H9 (cell line): ENCODE measurements around the gene RMI1. TPM values are rescaled to one million over a fixed set of nuclear protein-coding genes. Genes with fewer than 3 reads are reported as not detected.

Experiments used
- DNase-seq: peaks from one replicate; pipeline ENCODE4 v3.0.0-alpha.2; 2017
- H2AFZ ChIP-seq: one replicate; pipeline ENCODE4 v1.6.1; 2013; ENCODE audit warnings: mild to moderate bottlenecking, low read length, control low read depth, moderate library complexity
- H2AK5ac ChIP-seq: 2 replicates; pipeline ENCODE4 v1.6.1; 2013; ENCODE audit warnings: low read length, control low read depth, mixed read lengths; ENCODE audit not compliant: insufficient read length
- H2BK120ac ChIP-seq: one replicate; pipeline ENCODE4 v1.6.1; 2013; ENCODE audit warnings: low read depth, mild to moderate bottlenecking, low read length, control low read depth, inconsistent platforms; ENCODE audit not compliant: poor library complexity, severe bottlenecking
- H2BK12ac ChIP-seq: 2 replicates; pipeline ENCODE4 v1.6.1; 2013; ENCODE audit warnings: low read length, control low read depth, mixed read lengths, low read depth; ENCODE audit not compliant: insufficient read length
- H2BK15ac ChIP-seq: 2 replicates; pipeline ENCODE4 v1.6.1; 2013; ENCODE audit warnings: low read depth, low read length, control low read depth
- H2BK20ac ChIP-seq: one replicate; pipeline ENCODE4 v1.6.1; 2013; ENCODE audit warnings: low read depth, mild to moderate bottlenecking, low read length, control low read depth, inconsistent platforms; ENCODE audit not compliant: poor library complexity, severe bottlenecking
- H2BK5ac ChIP-seq: 2 replicates; pipeline ENCODE4 v1.6.1; 2013; ENCODE audit warnings: low read length, control low read depth, mixed read lengths; ENCODE audit not compliant: insufficient read length
- H3K14ac ChIP-seq: 2 replicates; pipeline ENCODE4 v1.6.1; 2013; ENCODE audit warnings: low read length, control low read depth; ENCODE audit not compliant: insufficient read depth
- H3K18ac ChIP-seq: 2 replicates; pipeline ENCODE4 v1.6.1; 2013; ENCODE audit warnings: low read depth, mild to moderate bottlenecking, mixed read lengths, low read length, control low read depth; ENCODE audit not compliant: insufficient read length
- H3K23ac ChIP-seq: 2 replicates; pipeline ENCODE4 v1.6.1; 2013; ENCODE audit warnings: low read length, control low read depth, mixed read lengths, low read depth; ENCODE audit not compliant: insufficient read length
- H3K23me2 ChIP-seq: 2 replicates; pipeline ENCODE4 v1.6.1; 2013; ENCODE audit warnings: low read depth, mild to moderate bottlenecking, mixed read lengths, low read length, control low read depth; ENCODE audit not compliant: insufficient read length, poor library complexity, severe bottlenecking
- H3K27ac ChIP-seq: 2 replicates; pipeline ENCODE4 v1.5.1; 2013; ENCODE audit warnings: low read length, control low read depth, mixed read lengths, low read depth; ENCODE audit not compliant: insufficient read length
- H3K27me3 ChIP-seq: 2 replicates; pipeline ENCODE4 v1.6.1; 2013; ENCODE audit warnings: low read length, control low read depth, inconsistent platforms; ENCODE audit not compliant: insufficient read depth
- H3K4ac ChIP-seq: 2 replicates; pipeline ENCODE4 v1.6.1; 2013; ENCODE audit warnings: low read depth, mild to moderate bottlenecking, control low read depth, inconsistent platforms, low read length, moderate library complexity
- H3K4me1 ChIP-seq: 2 replicates; pipeline ENCODE4 v1.6.1; 2013; ENCODE audit warnings: low read length, control low read depth, inconsistent platforms; ENCODE audit not compliant: insufficient read depth
- H3K4me2 ChIP-seq: 2 replicates; pipeline ENCODE4 v1.6.1; 2013; ENCODE audit warnings: low read length, control low read depth, mixed read lengths; ENCODE audit not compliant: insufficient read length, insufficient read depth
- H3K56ac ChIP-seq: 2 replicates; pipeline ENCODE4 v1.6.1; 2013; ENCODE audit warnings: low read depth, mild to moderate bottlenecking, mixed read lengths, low read length, control low read depth; ENCODE audit not compliant: insufficient read length
- H3K79me1 ChIP-seq: 2 replicates; pipeline ENCODE4 v1.6.1; 2013; ENCODE audit warnings: low read depth, mild to moderate bottlenecking, moderate library complexity, low read length, control low read depth, inconsistent platforms; ENCODE audit not compliant: insufficient read depth, poor library complexity, severe bottlenecking
- H3K79me2 ChIP-seq: 2 replicates; pipeline ENCODE4 v1.6.1; 2013; ENCODE audit warnings: low read length, control low read depth, inconsistent platforms; ENCODE audit not compliant: insufficient read depth
- H3K9ac ChIP-seq: 2 replicates; pipeline ENCODE4 v1.6.1; 2013; ENCODE audit warnings: low read length, control low read depth, mixed read lengths; ENCODE audit not compliant: insufficient read length; ENCODE audit errors: extremely low read depth
- H3K9me3 ChIP-seq: one replicate; pipeline ENCODE4 v1.6.1; 2013; ENCODE audit warnings: low read depth, low read length, inconsistent platforms; ENCODE audit not compliant: control insufficient read depth
- H3T11ph ChIP-seq: one replicate; pipeline ENCODE4 v1.6.1; 2013; ENCODE audit warnings: mild to moderate bottlenecking, low read length, control low read depth, inconsistent platforms
- H4K20me1 ChIP-seq: one replicate; pipeline ENCODE4 v1.6.1; 2013; ENCODE audit not compliant: control insufficient read depth, insufficient read length, insufficient read depth
- H4K5ac ChIP-seq: 2 replicates; pipeline ENCODE4 v1.6.1; 2013; ENCODE audit warnings: low read depth, mild to moderate bottlenecking, mixed read lengths, low read length, control low read depth; ENCODE audit not compliant: insufficient read length
- H4K8ac ChIP-seq: replicated peaks from 2 replicates; pipeline ENCODE4 v1.6.1; 2013; ENCODE audit warnings: low read length, control low read depth, mixed read lengths, low read depth; ENCODE audit not compliant: insufficient read length
- H4K91ac ChIP-seq: 2 replicates; pipeline ENCODE4 v1.6.1; 2013; ENCODE audit warnings: low read depth, mild to moderate bottlenecking, moderate library complexity, mixed read lengths, low read length, control low read depth; ENCODE audit not compliant: insufficient read length
- H3K27ac Mint-ChIP-seq, 3 experiments: 2 replicates in 2 of 3; 3 replicates in 1 of 3; pipeline ENCODE4 v1.8.0; 2020 to 2021; ENCODE audit warnings: mixed read lengths in 3 of 3, mild to moderate bottlenecking in 1 of 3, moderate library complexity in 1 of 3
- H3K27me3 Mint-ChIP-seq: 2 replicates; pipeline ENCODE4 v1.8.0; 2021; ENCODE audit warnings: low read depth, mild to moderate bottlenecking, moderate library complexity, mixed read lengths
- H3K36me3 Mint-ChIP-seq, 3 experiments: 2 replicates in 2 of 3; 3 replicates in 1 of 3; pipeline ENCODE4 v1.8.0; 2020 to 2021; ENCODE audit warnings: low read depth in 3 of 3, mixed read lengths in 3 of 3; ENCODE audit not compliant: insufficient read depth in 1 of 3
- H3K4me1 Mint-ChIP-seq, 2 experiments: 2 replicates each; pipeline ENCODE4 v1.8.0; 2020; ENCODE audit warnings: mixed read lengths in 2 of 2
- H3K4me3 Mint-ChIP-seq, 2 experiments: 2 replicates in 1 of 2; 3 replicates in 1 of 2; pipeline ENCODE4 v1.8.0; 2020 to 2021; ENCODE audit warnings: mild to moderate bottlenecking in 2 of 2, mixed read lengths in 2 of 2, moderate library complexity in 1 of 2
- H3K9me3 Mint-ChIP-seq, 2 experiments: 2 replicates in 1 of 2; 3 replicates in 1 of 2; pipeline ENCODE4 v1.8.0; 2020; ENCODE audit warnings: mild to moderate bottlenecking in 2 of 2, mixed read lengths in 2 of 2, moderate library complexity in 1 of 2
- WGBS: extraction: QIAGEN DNeasy Blood & Tissue Kit; methylation state at CpG from one replicate; pipeline ENCODE4 v1.1.7; 2013; ENCODE audit warnings: missing lambda C conversion rate, low lambda C conversion rate, mixed read lengths; ENCODE audit not compliant: insufficient read length; ENCODE audit errors: extremely low coverage; 5-methylcytosine and 5-hydroxymethylcytosine counted together
- total RNA-seq: library from RNA; stranded (reverse); gene quantifications from 2 replicates; pipeline ENCODE4 v1.2.1, GENCODE V29; 2021
- TF ChIP-seq, protein P1 (sequence below): fragments of 200-600 bp; sonication (generic); conservative IDR thresholded peaks from 3 replicates; pipeline ENCODE4 v1.8.0; 2021; ENCODE audit warnings: antibody characterized with exemption, mild to moderate bottlenecking

The RMI1 gene
- total RNA-seq, 1 experiment from 2014 or later, result 22.4 TPM

DNA sequence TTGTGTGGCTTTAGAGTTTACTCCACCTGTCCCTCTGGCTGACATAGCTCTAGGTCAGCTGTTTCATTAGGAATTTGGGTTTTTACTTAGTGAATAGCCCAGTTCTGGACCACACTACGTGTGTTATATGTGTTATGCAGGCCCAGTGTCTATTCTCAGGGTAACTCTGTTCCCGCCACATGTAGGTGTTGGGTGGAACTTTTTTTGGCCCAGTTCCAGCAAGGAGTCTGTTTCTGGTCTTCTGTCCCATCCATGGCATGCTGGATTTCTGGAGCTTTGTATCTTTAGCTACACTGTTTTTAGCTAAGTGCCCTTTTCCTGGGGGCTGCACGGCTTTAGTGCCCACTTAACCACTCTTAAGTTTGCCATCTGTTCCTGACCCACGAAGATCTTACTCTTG lies 15.5 kb downstream of the RMI1 start:
- H2AK5ac ChIP-seq, result no peak overlapping the region
- no peaks in the 10 kb centered on the region for H3K27me3 ChIP-seq
- no peak overlapping the region for H3K4me2 ChIP-seq
- no peak overlapping the region for H2BK120ac ChIP-seq
- no peak overlapping the region for H2BK12ac ChIP-seq
- no peak overlapping the region for H2BK20ac ChIP-seq
- H3K23ac ChIP-seq, result no peak overlapping the region
- H3T11ph ChIP-seq, result no peak overlapping the region
- no peak overlapping the region for H4K5ac ChIP-seq
- peaks cover 10% of the 10 kb centered on the region; the same call in 1 of the 2 replicates for H3K79me2 ChIP-seq
- H3K79me1 ChIP-seq, result peaks cover 4% of the 10 kb centered on the region
- H3K27ac Mint-ChIP-seq, result no peak overlapping the region
- H3K4me1 ChIP-seq, result no peaks in the 10 kb centered on the region
- peaks cover 3 to 15% (median 4%) of the 10 kb centered on the region in 3 experiments; a peak in 6 of 7 replicates for H3K36me3 Mint-ChIP-seq
- H3K4me1 Mint-ChIP-seq, result peaks cover 1 to 5% of the 10 kb centered on the region in 2 experiments; a peak in 1 of 4 replicates
- H3K9ac ChIP-seq, result no peak overlapping the region
- no peak overlapping the region for H3K4me3 Mint-ChIP-seq
- H3K9me3 ChIP-seq, result no peaks in the 10 kb centered on the region
- H3K14ac ChIP-seq, result no peak overlapping the region
- no peak overlapping the region for H4K91ac ChIP-seq
- no peak overlapping the region for H2BK15ac ChIP-seq
- no peak for DNase-seq
- H3K56ac ChIP-seq, result no peak overlapping the region
- no peak overlapping the region for H2AFZ ChIP-seq
- H3K9me3 Mint-ChIP-seq, result no peaks in the 10 kb centered on the region
- no peak overlapping the region for H3K18ac ChIP-seq
- no peak overlapping the region for H4K8ac ChIP-seq
- no peaks in the 10 kb centered on the region for H4K20me1 ChIP-seq
- no peak overlapping the region for H3K4ac ChIP-seq
- no peaks in the 10 kb centered on the region for H3K23me2 ChIP-seq
- no peaks in the 10 kb centered on the region for H3K27me3 Mint-ChIP-seq
- H2BK5ac ChIP-seq, result no peak overlapping the region
- TF ChIP-seq, protein P1, sequence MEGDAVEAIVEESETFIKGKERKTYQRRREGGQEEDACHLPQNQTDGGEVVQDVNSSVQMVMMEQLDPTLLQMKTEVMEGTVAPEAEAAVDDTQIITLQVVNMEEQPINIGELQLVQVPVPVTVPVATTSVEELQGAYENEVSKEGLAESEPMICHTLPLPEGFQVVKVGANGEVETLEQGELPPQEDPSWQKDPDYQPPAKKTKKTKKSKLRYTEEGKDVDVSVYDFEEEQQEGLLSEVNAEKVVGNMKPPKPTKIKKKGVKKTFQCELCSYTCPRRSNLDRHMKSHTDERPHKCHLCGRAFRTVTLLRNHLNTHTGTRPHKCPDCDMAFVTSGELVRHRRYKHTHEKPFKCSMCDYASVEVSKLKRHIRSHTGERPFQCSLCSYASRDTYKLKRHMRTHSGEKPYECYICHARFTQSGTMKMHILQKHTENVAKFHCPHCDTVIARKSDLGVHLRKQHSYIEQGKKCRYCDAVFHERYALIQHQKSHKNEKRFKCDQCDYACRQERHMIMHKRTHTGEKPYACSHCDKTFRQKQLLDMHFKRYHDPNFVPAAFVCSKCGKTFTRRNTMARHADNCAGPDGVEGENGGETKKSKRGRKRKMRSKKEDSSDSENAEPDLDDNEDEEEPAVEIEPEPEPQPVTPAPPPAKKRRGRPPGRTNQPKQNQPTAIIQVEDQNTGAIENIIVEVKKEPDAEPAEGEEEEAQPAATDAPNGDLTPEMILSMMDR, result no peak
- WGBS, result no CpG with 5 or more reads among the region's 4 CpGs
- H3K27ac ChIP-seq, result no peak overlapping the region
